Right lobe of liver (tissue), 6 donors: Measurements from ENCODE around the gene SLC9A2. TPM values are rescaled to one million over a fixed set of nuclear protein-coding genes. Genes with fewer than 3 reads are reported as not detected.

Experiments used
- ATAC-seq, 4 donors: fragments of 200-7000 bp; cut with Tn5 transposase; one replicate each; pipeline ENCODE4 v1.9.1; 2020; ENCODE audit warnings: mild to moderate bottlenecking in 4 of 4, moderate library complexity in 4 of 4
- DNase-seq, 3 donors: peaks; one replicate each; pipeline ENCODE4 v3.0.0-alpha.2; 2020
- H3K27ac ChIP-seq, 3 donors: fragments of 200-600 bp; one replicate each; pipeline ENCODE4 v1.8.0; 2022
- H3K27me3 ChIP-seq, 2 donors: fragments of 200-600 bp; one replicate each; pipeline ENCODE4 v1.8.0; 2022
- H3K36me3 ChIP-seq, 4 donors: fragments of 200-600 bp; sonication (generic) in 1 of 4; one replicate each; pipeline versions ENCODE4 v1.5.1 to v1.8.0; 2017 to 2022; ENCODE audit warnings: control low read depth in 1 of 4
- H3K4me1 ChIP-seq, 4 donors: fragments of 200-600 bp; sonication (generic) in 1 of 4; one replicate each; pipeline versions ENCODE4 v1.5.1 to v1.8.0; 2017 to 2022; ENCODE audit warnings: control low read depth in 1 of 4
- H3K4me3 ChIP-seq, 3 donors: fragments of 200-600 bp; one replicate each; pipeline ENCODE4 v1.8.0; 2022
- H3K9me3 ChIP-seq, 4 donors: fragments of 200-600 bp; sonication (generic) in 1 of 4; one replicate each; pipeline versions ENCODE4 v1.5.1 to v1.8.0; 2017 to 2022; ENCODE audit warnings: control low read depth in 1 of 4
- CTCF ChIP-seq, 4 donors: fragments of 200-600 bp in 3 of 4; fragments of 450-650 bp in 1 of 4; IDR thresholded peaks; one replicate each; pipeline versions ENCODE4 v1.5.1 to v1.8.0; 2016 to 2022; ENCODE audit warnings: antibody characterized with exemption in 4 of 4, mild to moderate bottlenecking in 2 of 4
- POLR2A ChIP-seq: fragments of 450-650 bp; IDR thresholded peaks from one replicate; pipeline ENCODE4 v1.6.1; 2017; ENCODE audit warnings: antibody characterized with exemption, mild to moderate bottlenecking
- WGBS: methylation state at CpG from one replicate; pipeline ENCODE4 v1.1.6; 2018; ENCODE audit warnings: low coverage, low lambda C conversion rate; ENCODE audit not compliant: insufficient coverage; ENCODE audit errors: missing lambda C conversion rate; 5-methylcytosine and 5-hydroxymethylcytosine counted together
- intact Hi-C, 2 donors: fragments of 100-400 bp; cut with DNase I; formaldehyde crosslinking; loops; one replicate each; pipeline versions ENCODE4 v1.11.2 to v1.14.1; 2022
- total RNA-seq, 6 experiments: library from RNA; depleted of rRNA in 2 of 6; stranded (reverse); fragments of >200 nt in 2 of 6; fragmentation: NEBNext Ultra II Directional in 3 of 6; extraction: Animal tissue kit (Norgen Biotek cat#: 25700) in 3 of 6; gene quantifications; one replicate each; pipeline versions ENCODE4 v1.1.0 to v1.2.4, GENCODE V29; 2016 to 2023
- donor health status: DM: no; HTN: yes; CAD: no.
- donor health status: DM: no; HTN: no; CAD: no.
- donor health status: DM: no; HTN: no; CAD: no.
- donor health status: DM: no; HTN: yes; CAD: no.
- donor health status: DM: no; HTN: yes; CAD: no.

SLC9A2 gene
- total RNA-seq, 6 experiments from 2014 or later: 0.06 TPM; not detected in 5

GRCh38 chr2:102672107-102672776, 52.9 kb downstream of the SLC9A2 start:
- Histone ChIP-seq H3K27ac (no peak overlapping the region), H3K27me3 (no peaks in the 10 kb centered on the region), H3K9me3 (no peaks in the 10 kb centered on the region), H3K4me3 (no peak overlapping the region), H3K4me1 (no peaks in the 10 kb centered on the region), H3K36me3 (no peaks in the 10 kb centered on the region)
- no peak for DNase-seq
- TF ChIP-seq CTCF (IDR thresholded peaks at IDR 0.05) (no peak), POLR2A (no peak)
- intact Hi-C loops: no loop called here
- 42% methylated on average over 4 of the region's 4 CpGs for WGBS
- no peak for ATAC-seq

GRCh38 chr2:102674370-102674769, 55.0 kb downstream of the SLC9A2 start:
- DNase-seq: no peak
- ATAC-seq: no peak
- Histone ChIP-seq H3K4me3 (no peak overlapping the region), H3K9me3 (no peaks in the 10 kb centered on the region), H3K36me3 (no peaks in the 10 kb centered on the region), H3K4me1 (no peaks in the 10 kb centered on the region), H3K27me3 (no peaks in the 10 kb centered on the region), H3K27ac (no peak overlapping the region)
- TF ChIP-seq POLR2A (no peak), CTCF (IDR thresholded peaks at IDR 0.05) (no peak)
- intact Hi-C loops: no loop called here
- WGBS: 76% methylated on average over 2 of the region's 2 CpGs

GRCh38 chr2:102674836-102675235, 55.5 kb downstream of the SLC9A2 start:
- no peak for ATAC-seq
- no peak for DNase-seq
- 71% methylated on average over 4 of the region's 4 CpGs for WGBS
- Histone ChIP-seq H3K4me3 (no peak overlapping the region), H3K27me3 (no peaks in the 10 kb centered on the region), H3K27ac (no peak overlapping the region), H3K4me1 (no peaks in the 10 kb centered on the region), H3K36me3 (no peaks in the 10 kb centered on the region), H3K9me3 (no peaks in the 10 kb centered on the region)
- TF ChIP-seq POLR2A (no peak), CTCF (IDR thresholded peaks at IDR 0.05) (no peak)
- intact Hi-C loops: no loop called here

- Histone ChIP-seq H3K4me1 (no peaks in the 10 kb centered on the region), H3K27ac (no peak overlapping the region), H3K36me3 (no peaks in the 10 kb centered on the region), H3K27me3 (no peaks in the 10 kb centered on the region), H3K4me3 (no peak overlapping the region), H3K9me3 (no peaks in the 10 kb centered on the region)
- intact Hi-C loops: no loop called here
- ATAC-seq (no peak), DNase-seq (no peak)
- no peak for TF ChIP-seq POLR2A
- no peak for TF ChIP-seq CTCF (IDR thresholded peaks at IDR 0.05)
- 47% methylated on average over 4 of the region's 4 CpGs for WGBS
Observed at GRCh38 chr2:102677244-102678215, 58.2 kb downstream of the SLC9A2 start.
